HG02870 (cell line): ENCODE results near the gene NUP210.

Experiments
- ATAC-seq: cut with Tn5 transposase; IDR thresholded peaks from one replicate; pipeline ENCODE4 v1.9.1; 2021; ENCODE audit warnings: mild to moderate bottlenecking, moderate library complexity; ENCODE audit not compliant: unreplicated experiment

NUP210 gene

DNA sequence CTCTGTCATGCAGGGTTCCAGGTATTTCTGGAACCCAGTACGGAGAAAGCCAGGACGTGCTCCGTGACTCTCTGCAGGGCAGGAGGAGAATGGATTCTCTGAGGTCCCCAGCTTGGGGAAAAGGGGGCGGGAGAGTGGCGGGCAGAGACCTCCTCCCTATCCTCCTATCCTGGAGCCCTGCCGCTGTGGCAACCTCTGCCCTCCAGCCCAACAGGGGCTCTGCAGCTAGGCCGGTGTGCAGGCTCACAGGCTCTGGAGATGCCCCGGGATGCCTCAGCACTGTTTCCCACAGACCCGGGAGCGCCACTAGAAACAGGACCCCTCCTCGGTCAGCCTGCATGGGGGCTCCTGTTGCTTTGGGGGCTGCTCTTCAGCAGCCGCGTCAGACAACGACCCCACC lies 43.1 kb downstream of the NUP210 start:
- ATAC-seq, result no peak

GRCh38 chr3:13376091-13376490 lies 44.0 kb downstream of the NUP210 start:
- ATAC-seq, result no peak

- no peak for ATAC-seq
Measured at GRCh38 chr3:13375464-13375863, 44.7 kb downstream of the NUP210 start.

DNA sequence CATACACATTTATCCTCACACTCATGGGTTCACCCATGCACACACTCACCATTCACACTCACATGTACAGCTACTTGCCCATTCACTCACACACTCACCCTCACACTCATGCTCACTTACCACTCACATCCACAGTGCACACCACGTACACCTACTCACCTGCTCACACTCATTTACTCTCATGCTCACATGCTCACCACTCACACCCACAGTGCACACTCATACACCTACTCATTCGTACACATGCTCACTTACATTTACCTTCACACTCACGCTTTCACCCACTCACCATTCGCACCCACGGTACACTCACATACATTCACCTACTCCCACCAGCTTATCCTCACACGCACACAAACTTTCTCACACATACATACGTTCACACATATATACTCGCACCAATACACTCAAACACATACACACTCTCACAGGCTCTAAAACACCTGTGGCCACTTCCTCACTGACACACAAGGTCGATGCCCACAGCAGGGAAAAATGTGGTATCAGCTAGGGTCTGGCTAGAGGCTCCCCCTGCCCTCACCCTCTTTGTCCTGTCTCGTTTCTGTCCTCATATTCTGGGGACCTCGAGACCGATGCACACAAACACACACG lies 46.0 kb downstream of the NUP210 start:
- ATAC-seq, result no peak

- ATAC-seq, result no peak
Measured at GRCh38 chr3:13372656-13373055, 47.5 kb downstream of the NUP210 start.

DNA sequence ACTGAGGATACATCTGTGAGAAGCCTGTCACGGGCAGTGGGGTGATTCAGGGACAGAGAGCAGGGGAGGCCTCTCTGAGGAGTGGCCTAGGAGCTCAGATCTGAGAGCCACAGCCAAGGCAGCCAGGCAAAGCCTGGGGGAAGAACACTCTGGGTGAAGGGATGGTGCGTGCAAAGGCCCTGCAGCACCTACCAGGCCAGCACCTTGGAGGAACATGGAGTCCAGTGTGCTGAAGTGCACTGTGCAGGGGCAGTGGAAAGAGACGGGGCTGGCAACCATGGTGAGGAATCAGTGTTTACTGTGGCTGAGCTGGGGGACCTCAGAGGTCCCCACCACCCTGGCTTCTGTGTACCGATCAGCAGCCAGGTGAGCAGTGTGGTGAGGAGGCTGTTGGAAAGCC lies 48.0 kb downstream of the NUP210 start:
- no peak for ATAC-seq

GRCh38 chr3:13371100-13372075 lies 48.7 kb downstream of the NUP210 start:
- ATAC-seq, result no peak

DNA sequence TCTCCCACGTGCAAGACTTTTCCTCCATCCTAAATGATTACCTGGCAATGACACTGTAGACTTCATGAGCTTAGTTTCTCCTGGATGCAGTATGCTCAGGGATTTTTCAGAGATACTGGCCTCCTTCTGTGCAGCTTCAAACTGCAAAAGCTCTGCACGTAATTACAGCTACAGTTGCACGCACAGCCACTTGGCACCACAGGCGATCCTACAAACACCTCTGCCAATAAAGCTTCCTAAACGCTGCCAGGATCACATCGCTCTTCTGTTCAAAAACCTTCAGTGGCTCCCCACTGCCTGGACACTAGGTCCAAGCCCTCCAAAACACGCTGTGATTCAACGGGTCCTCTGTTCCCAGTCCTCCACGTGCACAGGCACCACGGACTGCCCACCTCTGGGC lies 49.5 kb downstream of the NUP210 start:
- no peak for ATAC-seq

DNA sequence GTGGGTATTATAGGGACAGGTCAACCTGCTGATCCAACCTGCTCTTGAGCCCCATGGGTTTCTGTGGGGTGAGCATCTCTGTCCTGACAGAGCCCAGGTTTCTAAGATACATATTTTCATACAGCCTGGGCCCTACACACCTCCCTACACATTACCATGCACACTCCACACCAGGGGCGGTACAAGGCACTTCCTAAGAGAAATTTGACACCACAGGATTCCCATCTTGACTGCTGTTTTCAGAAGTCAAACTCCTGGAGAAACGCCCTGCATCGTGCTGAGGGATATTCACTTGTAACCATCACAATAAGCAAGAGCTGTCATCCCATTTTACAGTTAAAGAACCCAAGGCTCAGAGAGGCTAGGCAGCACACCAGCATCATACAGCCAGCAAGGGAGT lies 50.1 kb downstream of the NUP210 start:
- no peak for ATAC-seq

DNA sequence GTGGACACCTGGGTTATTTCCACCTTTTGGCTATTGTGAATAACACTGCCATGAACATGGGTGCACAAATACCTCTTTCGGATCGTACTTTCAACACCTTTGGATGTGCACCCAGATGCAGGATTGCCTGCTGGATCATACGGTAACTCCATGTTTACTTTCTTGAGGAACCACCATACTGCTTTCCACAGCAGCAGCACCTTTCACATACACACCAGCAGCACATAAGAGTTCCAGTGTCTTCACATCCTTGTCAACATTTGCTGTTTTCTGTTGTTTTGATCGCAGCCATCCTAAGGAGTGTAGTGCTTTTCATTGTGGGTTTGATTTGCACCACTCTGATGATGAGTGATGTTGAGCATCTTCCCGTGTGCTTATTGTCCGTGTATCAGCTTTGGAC lies 51.3 kb downstream of the NUP210 start:
- ATAC-seq, result no peak

GRCh38 chr3:13367728-13368127 lies 52.4 kb downstream of the NUP210 start:
- ATAC-seq, result no peak

GRCh38 chr3:13365390-13366379 lies 54.4 kb downstream of the NUP210 start:
- ATAC-seq, result no peak

DNA sequence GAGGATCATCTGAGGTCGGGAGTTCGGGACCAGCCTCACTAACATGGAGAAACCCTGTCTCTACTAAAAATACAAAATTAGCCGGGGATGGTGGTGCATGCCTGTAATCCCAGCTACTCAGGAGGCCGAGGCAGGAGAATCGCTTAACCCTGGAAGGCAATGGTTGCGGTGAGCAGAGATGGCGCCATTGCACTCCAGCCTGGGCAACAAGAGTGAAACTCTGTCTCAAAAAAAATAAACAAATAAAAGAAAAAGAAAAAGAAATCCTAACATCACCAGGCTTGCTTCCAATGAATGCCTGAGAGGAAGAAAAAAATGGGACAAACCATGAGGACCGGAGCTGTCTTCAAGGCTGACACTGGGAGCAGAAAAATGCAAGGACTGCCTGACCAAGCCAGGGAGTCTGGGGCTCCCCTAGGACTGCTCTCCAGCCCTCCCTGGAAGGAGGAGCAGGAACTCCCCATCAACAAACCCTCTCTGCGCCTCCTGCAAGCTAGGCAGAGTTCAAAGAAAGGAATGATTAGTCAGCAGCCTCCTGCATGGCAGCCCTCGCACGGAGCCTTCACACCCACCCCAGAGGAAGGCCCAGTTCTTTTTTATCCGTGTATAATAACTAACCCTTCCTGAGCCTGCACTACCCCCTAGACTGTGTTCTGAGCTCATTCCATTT lies 55.4 kb downstream of the NUP210 start:
- no peak for ATAC-seq

GRCh38 chr3:13362551-13362950 lies 57.6 kb downstream of the NUP210 start:
- no peak for ATAC-seq

DNA sequence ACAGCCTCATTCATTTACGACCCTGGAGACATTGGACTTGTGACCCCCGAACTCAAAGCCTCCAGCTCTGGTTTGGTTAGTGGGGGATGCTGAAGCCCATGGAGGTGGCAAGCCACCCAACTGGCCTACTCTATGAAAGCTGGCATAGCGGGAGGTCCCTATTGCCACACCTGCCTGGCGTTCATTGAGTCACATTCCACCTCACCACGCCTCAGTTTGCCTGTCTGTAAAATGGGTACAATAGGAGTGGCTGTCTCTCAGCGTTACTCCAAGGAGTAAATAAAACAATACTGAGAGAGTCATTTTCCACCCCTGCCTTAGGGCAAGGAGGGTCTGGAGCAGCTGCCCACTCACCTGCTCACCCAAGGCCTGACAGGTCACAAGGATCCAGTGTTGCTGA lies 60.2 kb downstream of the NUP210 start:
- no peak for ATAC-seq

DNA sequence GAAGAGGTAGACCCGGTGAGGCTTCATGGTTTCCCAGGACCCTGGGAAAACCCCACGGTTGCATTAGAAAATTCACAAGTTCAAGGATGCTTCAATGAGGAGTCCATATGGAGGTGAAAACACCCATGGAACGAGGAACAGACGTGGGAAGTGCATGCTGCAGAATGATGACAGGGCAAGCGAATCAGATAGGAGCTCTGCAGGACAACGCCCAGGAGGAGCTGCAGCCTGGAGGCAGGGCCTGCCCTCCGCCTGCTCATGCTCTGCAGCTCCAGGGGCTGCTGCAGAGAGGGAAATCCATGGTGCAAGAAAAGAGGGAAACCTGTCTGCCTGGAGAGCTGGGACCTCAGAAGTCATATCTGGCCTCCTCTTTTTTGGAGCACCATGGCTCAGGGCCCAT lies 61.5 kb downstream of the NUP210 start:
- ATAC-seq, result no peak

- no peak for ATAC-seq
Measured at GRCh38 chr3:13358051-13358450, 62.1 kb downstream of the NUP210 start.

- ATAC-seq, result no peak
Measured at GRCh38 chr3:13357074-13357473, 63.0 kb downstream of the NUP210 start.

- no peak for ATAC-seq
Measured at GRCh38 chr3:13353936-13354542, 66.1 kb downstream of the NUP210 start.

DNA sequence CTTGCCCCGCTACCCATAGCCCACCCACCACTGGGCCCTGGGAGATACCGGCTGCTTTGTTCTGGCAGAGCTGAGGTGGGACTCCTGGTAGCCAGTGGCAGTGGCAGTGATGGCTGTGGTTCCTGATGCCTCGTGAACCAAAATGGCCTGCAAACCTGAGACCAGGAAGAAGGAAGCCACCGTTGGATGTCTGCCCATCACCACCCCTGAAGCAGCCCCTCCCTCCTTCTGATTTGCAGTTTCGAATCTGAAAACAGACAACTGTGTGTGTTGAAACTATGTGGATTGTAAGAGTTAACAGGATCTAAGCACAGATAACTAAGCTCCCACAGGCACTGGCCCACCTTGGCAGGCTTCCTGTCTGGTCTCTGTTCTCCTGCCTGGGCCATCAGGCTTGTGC lies 66.6 kb downstream of the NUP210 start:
- no peak for ATAC-seq
